ENCODE data around the gene THOC6. TPM values are rescaled to one million over a fixed set of nuclear protein-coding genes. Genes with fewer than 3 reads are reported as not detected.

Gene THOC6
- polyA plus RNA-seq, 2 of the 4 experiments (the other 2 are of a cell fraction), result 32.5 to 53.2 TPM

- peak overlapping the region; percentile 94 to 99 for H3K27ac ChIP-seq
- FAIRE-seq, result no peak
- WGBS (ENCODE audit: missing lambda C conversion rate), result 63% methylated on average over 16 of the region's 77 CpGs
- peak overlapping the region; percentile 76 for H3K4me3 ChIP-seq
- POLR2A ChIA-PET, result interaction anchor here (0.6 to 2.3 kb wide), 8 partner anchors 8 to 76 kb away, joined by 3 to 15 read pairs (median 4); partner anchors contain the start of genes TNFRSF12A and ZNF213
- CTCF ChIA-PET, result interaction anchor here (0.6 to 12.4 kb wide), 31 partner anchors 9 to 763 kb away, joined by 3 to 186 read pairs (median 6); partner anchors contain the start of genes MMP25, ZNF205, ZNF213 and ZSCAN10
- H3K4me1 ChIP-seq, result peaks cover 10% of the 10 kb centered on the region
- no peak for TF ChIP-seq CBX8 (IDR thresholded peaks at IDR 0.05)
- no peak for TF ChIP-seq EP300 (IDR thresholded peaks at IDR 0.05)
- no peak for TF ChIP-seq FOSL2 (IDR thresholded peaks at IDR 0.05)
- TF ChIP-seq FOSL2 (CRISPR knock-in tag; IDR thresholded peaks at IDR 0.05), result no peak
- no peak for TF ChIP-seq HDAC2 (IDR thresholded peaks at IDR 0.05)
- no peak for TF ChIP-seq CEBPB (IDR thresholded peaks at IDR 0.05)
- no peak for TF ChIP-seq RARB (CRISPR knock-in tag; IDR thresholded peaks at IDR 0.05)
- no peaks in the 10 kb centered on the region for H3K9me3 ChIP-seq
- H3K4me2 ChIP-seq, result peak overlapping the region; percentile 92
- DNase-seq (ENCODE audit: low read depth in 1 of 2, low spot score in 1 of 2), result peak in 1 of 2 experiments; percentile 64
- peak; percentile 62 to 67 for ATAC-seq
These were observed 34.5 kb downstream of the THOC6 start for GRCh38 chr16:3058139-3059030.

GRCh38 chr16:3059041-3059722, 35.3 kb downstream of the THOC6 start:
- Histone ChIP-seq H3K9me3 (no peaks in the 10 kb centered on the region), H3K4me3 (peak overlapping the region; percentile 76), H3K27ac (peak overlapping the region; percentile 94 to 99), H3K4me1 (peaks cover 10% of the 10 kb centered on the region), H3K4me2 (peak overlapping the region; percentile 92)
- WGBS (ENCODE audit: missing lambda C conversion rate), result 5% methylated on average over 9 of the region's 67 CpGs
- peak; percentile 89 to 95 for ATAC-seq
- peak; percentile 79 to 84 for DNase-seq (ENCODE audit: low read depth in 1 of 2, low spot score in 1 of 2)
- ChIA-PET POLR2A (interaction anchor here (0.6 to 2.3 kb wide), 8 partner anchors 9 to 75 kb away, joined by 3 to 15 read pairs (median 4); partner anchors contain the start of genes TNFRSF12A and ZNF213), CTCF (interaction anchor here (0.6 to 12.4 kb wide), 38 partner anchors 10 to 132 kb away, joined by 3 to 186 read pairs (median 6); partner anchors contain the start of genes MMP25, ZNF205, ZNF213 and ZSCAN10)
- FAIRE-seq, result no peak
- TF ChIP-seq SMC3 (IDR thresholded peaks at IDR 0.05), result peak; percentile 80
- no peak for TF ChIP-seq ESRRA (IDR thresholded peaks at IDR 0.05; ENCODE audit: borderline replicate concordance, low read length)
- peak; percentile 93 for TF ChIP-seq MAZ (IDR thresholded peaks at IDR 0.05; ENCODE audit: borderline replicate concordance, low read depth, low read length)
- TF ChIP-seq POLR2A (IDR thresholded peaks at IDR 0.05; ENCODE audit: low read length), result peak; percentile 53
- peak; percentile 79 for TF ChIP-seq MAX (IDR thresholded peaks at IDR 0.05)
- 0 out of 2 replicates have a peak, but pooled peaks have one; percentile 28 for TF ChIP-seq PHF8 (IDR thresholded peaks at IDR 0.05; ENCODE audit: borderline replicate concordance, low read depth)
- peak; percentile 74 to 94 for TF ChIP-seq RAD21 (conservative IDR thresholded peaks at IDR 0.05 in 1 of 2, IDR thresholded peaks at IDR 0.05 in 1 of 2)
- 0 out of 3 replicates have a peak, but pooled peaks have one; percentile 50 for TF ChIP-seq BCL3 (IDR thresholded peaks at IDR 0.05)
- no peak for TF ChIP-seq NFE2L2 (conservative IDR thresholded peaks at IDR 0.05; ENCODE audit: low read length)
- TF ChIP-seq RNF2 (IDR thresholded peaks at IDR 0.05; ENCODE audit: borderline replicate concordance, low read depth), result peak; percentile 66; the same call in 1 of the 2 replicates
- TF ChIP-seq RFX5 (IDR thresholded peaks at IDR 0.05), result no peak
- TF ChIP-seq CTCF (IDR thresholded peaks at IDR 0.05), result peak; percentile 82
